ENCODE measurements around the gene CRELD1. TPM values are rescaled to one million over a fixed set of nuclear protein-coding genes. Genes with fewer than 3 reads are reported as not detected.
A peak's percentile ranks its signal among the peaks of the same experiment; 100 is the strongest.

CRELD1 gene
- total and polyA plus RNA-seq, 9 of the 15 experiments (the other 6 are each of a cell fraction or from before 2014, with no cell fraction given): 3.3 to 25.8 (median 16.5) TPM

DNA sequence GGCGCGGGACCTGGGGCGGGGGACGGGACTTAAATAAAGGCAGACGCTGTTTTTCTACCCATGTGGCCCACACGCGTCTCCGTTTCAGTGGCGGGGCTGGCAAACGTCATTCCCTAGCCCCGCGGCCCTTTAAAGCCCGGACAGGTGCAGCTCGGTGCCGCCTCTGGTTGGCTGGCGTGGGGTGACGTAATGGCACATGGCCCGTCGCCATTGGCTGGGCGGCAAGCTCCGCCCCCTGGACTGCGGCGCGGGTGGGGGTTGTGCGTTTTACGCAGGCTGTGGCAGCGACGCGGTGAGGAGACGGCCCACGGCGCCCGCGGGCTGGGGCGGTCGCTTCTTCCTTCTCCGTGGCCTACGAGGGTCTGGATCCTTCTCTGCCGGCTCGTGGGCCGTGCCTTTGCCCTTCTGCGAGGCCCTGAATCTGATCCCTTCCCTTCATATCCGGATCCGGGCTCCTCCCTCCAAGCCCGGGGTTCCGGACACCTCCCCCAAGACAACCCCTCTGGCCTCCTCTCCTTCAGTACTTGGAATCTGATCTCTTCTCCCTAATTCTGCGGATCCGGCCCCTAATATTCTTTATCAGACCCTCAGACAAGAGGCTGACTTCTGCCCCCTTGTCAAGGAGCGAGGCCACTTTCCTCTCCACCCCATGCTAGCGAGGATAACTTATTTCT is at the start of gene CRELD1 (continued):
- TF ChIP-seq, protein P1, sequence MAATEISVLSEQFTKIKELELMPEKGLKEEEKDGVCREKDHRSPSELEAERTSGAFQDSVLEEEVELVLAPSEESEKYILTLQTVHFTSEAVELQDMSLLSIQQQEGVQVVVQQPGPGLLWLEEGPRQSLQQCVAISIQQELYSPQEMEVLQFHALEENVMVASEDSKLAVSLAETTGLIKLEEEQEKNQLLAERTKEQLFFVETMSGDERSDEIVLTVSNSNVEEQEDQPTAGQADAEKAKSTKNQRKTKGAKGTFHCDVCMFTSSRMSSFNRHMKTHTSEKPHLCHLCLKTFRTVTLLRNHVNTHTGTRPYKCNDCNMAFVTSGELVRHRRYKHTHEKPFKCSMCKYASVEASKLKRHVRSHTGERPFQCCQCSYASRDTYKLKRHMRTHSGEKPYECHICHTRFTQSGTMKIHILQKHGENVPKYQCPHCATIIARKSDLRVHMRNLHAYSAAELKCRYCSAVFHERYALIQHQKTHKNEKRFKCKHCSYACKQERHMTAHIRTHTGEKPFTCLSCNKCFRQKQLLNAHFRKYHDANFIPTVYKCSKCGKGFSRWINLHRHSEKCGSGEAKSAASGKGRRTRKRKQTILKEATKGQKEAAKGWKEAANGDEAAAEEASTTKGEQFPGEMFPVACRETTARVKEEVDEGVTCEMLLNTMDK (IDR thresholded peaks at IDR 0.05; ENCODE audit: borderline replicate concordance, insufficient read depth, low read depth, low read length, poor library complexity, severe bottlenecking): no peak
- TF ChIP-seq HDAC2 (IDR thresholded peaks at IDR 0.05): peak; percentile 38
- TF ChIP-seq, protein P2, sequence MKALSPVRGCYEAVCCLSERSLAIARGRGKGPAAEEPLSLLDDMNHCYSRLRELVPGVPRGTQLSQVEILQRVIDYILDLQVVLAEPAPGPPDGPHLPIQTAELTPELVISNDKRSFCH (CRISPR knock-in tag; IDR thresholded peaks at IDR 0.05): no peak
- TF ChIP-seq, protein P2 (tag; IDR thresholded peaks at IDR 0.05): no peak; the same call in 1 of the 2 replicates
- no peak for TF ChIP-seq TAF9B (IDR thresholded peaks at IDR 0.05; ENCODE audit: partially characterized antibody)
- TF ChIP-seq, protein P3, sequence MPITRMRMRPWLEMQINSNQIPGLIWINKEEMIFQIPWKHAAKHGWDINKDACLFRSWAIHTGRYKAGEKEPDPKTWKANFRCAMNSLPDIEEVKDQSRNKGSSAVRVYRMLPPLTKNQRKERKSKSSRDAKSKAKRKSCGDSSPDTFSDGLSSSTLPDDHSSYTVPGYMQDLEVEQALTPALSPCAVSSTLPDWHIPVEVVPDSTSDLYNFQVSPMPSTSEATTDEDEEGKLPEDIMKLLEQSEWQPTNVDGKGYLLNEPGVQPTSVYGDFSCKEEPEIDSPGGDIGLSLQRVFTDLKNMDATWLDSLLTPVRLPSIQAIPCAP (CRISPR knock-in tag; IDR thresholded peaks at IDR 0.05; ENCODE audit: borderline replicate concordance): no peak
- TF ChIP-seq MAFG (tag; conservative IDR thresholded peaks at IDR 0.05): no peak
- TF ChIP-seq, protein P4, sequence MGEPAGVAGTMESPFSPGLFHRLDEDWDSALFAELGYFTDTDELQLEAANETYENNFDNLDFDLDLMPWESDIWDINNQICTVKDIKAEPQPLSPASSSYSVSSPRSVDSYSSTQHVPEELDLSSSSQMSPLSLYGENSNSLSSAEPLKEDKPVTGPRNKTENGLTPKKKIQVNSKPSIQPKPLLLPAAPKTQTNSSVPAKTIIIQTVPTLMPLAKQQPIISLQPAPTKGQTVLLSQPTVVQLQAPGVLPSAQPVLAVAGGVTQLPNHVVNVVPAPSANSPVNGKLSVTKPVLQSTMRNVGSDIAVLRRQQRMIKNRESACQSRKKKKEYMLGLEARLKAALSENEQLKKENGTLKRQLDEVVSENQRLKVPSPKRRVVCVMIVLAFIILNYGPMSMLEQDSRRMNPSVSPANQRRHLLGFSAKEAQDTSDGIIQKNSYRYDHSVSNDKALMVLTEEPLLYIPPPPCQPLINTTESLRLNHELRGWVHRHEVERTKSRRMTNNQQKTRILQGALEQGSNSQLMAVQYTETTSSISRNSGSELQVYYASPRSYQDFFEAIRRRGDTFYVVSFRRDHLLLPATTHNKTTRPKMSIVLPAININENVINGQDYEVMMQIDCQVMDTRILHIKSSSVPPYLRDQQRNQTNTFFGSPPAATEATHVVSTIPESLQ (CRISPR knock-in tag; IDR thresholded peaks at IDR 0.05): no peak
- TF ChIP-seq LEF1 (IDR thresholded peaks at IDR 0.05): no peak
- TF ChIP-seq EGR1 (conservative IDR thresholded peaks at IDR 0.05): peak; percentile 56; the same call in 1 of the 2 replicates
- TF ChIP-seq, protein P5, sequence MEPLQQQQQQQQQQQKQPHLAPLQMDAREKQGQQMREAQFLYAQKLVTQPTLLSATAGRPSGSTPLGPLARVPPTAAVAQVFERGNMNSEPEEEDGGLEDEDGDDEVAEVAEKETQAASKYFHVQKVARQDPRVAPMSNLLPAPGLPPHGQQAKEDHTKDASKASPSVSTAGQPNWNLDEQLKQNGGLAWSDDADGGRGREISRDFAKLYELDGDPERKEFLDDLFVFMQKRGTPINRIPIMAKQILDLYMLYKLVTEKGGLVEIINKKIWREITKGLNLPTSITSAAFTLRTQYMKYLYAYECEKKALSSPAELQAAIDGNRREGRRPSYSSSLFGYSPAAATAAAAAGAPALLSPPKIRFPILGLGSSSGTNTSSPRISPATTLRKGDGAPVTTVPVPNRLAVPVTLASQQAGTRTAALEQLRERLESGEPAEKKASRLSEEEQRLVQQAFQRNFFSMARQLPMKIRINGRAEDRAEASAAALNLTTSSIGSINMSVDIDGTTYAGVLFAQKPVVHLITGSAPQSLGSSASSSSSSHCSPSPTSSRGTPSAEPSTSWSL (CRISPR knock-in tag; IDR thresholded peaks at IDR 0.05; ENCODE audit: borderline replicate concordance): no peak
- TF ChIP-seq KAT8 (IDR thresholded peaks at IDR 0.05; ENCODE audit: low read depth): no peak
- TF ChIP-seq, protein P6, sequence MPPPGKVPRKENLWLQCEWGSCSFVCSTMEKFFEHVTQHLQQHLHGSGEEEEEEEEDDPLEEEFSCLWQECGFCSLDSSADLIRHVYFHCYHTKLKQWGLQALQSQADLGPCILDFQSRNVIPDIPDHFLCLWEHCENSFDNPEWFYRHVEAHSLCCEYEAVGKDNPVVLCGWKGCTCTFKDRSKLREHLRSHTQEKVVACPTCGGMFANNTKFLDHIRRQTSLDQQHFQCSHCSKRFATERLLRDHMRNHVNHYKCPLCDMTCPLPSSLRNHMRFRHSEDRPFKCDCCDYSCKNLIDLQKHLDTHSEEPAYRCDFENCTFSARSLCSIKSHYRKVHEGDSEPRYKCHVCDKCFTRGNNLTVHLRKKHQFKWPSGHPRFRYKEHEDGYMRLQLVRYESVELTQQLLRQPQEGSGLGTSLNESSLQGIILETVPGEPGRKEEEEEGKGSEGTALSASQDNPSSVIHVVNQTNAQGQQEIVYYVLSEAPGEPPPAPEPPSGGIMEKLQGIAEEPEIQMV (tag; conservative IDR thresholded peaks at IDR 0.05; ENCODE audit: low read depth): no peak
- TF ChIP-seq, protein P7, sequence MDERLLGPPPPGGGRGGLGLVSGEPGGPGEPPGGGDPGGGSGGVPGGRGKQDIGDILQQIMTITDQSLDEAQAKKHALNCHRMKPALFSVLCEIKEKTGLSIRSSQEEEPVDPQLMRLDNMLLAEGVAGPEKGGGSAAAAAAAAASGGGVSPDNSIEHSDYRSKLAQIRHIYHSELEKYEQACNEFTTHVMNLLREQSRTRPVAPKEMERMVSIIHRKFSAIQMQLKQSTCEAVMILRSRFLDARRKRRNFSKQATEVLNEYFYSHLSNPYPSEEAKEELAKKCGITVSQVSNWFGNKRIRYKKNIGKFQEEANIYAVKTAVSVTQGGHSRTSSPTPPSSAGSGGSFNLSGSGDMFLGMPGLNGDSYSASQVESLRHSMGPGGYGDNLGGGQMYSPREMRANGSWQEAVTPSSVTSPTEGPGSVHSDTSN (CRISPR knock-in tag; IDR thresholded peaks at IDR 0.05; ENCODE audit: low read depth): no peak
- TF ChIP-seq, protein P7 (tag; conservative IDR thresholded peaks at IDR 0.05; ENCODE audit: low read depth): no peak
- peak; percentile 87; the same call in 1 of the 2 replicates for TF ChIP-seq JUNB (CRISPR knock-in tag; conservative IDR thresholded peaks at IDR 0.05)
